Activated B cell treated with CpG ODN at 0.5 μM for 24 hours (primary cell): ENCODE results near the gene ABR. TPM values are rescaled to one million over a fixed set of nuclear protein-coding genes. Genes with fewer than 3 reads are reported as not detected.

ENCODE experiments used
- ATAC-seq: fragments of 200-7000 bp; cut with Tn5 transposase; one replicate; pipeline ENCODE4 v1.10.0; 2021; ENCODE audit warnings: low read depth, mild to moderate bottlenecking, moderate library complexity
- CTCF ChIA-PET: fragments of 350-600 bp; sonication (Branson Sonifier 250); formaldehyde crosslinking; loops from one replicate; lab custom pipeline; 2021; ENCODE audit warnings: antibody characterized with exemption; lab: Charles Lee
- POLR2A ChIA-PET: fragments of 350-600 bp; sonication (Branson Sonifier 250); formaldehyde crosslinking; loops from one replicate; lab custom pipeline; 2021; ENCODE audit warnings: antibody characterized with exemption; lab: Charles Lee
- DNase-seq: peaks from one replicate; pipeline ENCODE4 v3.0.0; 2022
- H3K27ac Mint-ChIP-seq: one replicate; pipeline ENCODE4 v1.8.0; 2020; ENCODE audit warnings: mixed read lengths
- H3K27me3 Mint-ChIP-seq: one replicate; pipeline ENCODE4 v1.8.0; 2021; ENCODE audit warnings: mixed read lengths
- H3K36me3 Mint-ChIP-seq: one replicate; pipeline ENCODE4 v1.8.0; 2021; ENCODE audit warnings: low read depth, mixed read lengths
- H3K4me1 Mint-ChIP-seq: one replicate; pipeline ENCODE4 v1.8.0; 2021; ENCODE audit warnings: mixed read lengths
- H3K4me3 Mint-ChIP-seq: one replicate; pipeline ENCODE4 v1.8.0; 2020; ENCODE audit warnings: mild to moderate bottlenecking, mixed read lengths
- H3K9me3 Mint-ChIP-seq: one replicate; pipeline ENCODE4 v1.8.0; 2020; ENCODE audit warnings: mixed read lengths
- intact Hi-C: fragments of 100-400 bp; cut with micrococcal nuclease; formaldehyde crosslinking; loops from one replicate; pipeline ENCODE4 v1.15.1; 2024
- total RNA-seq: library from RNA; stranded (reverse); gene quantifications from 2 replicates; pipeline ENCODE4 v1.2.3, GENCODE V29; 2022
- TF ChIP-seq, protein P1 (sequence below): fragments of 200-600 bp; IDR thresholded peaks from one replicate; pipeline ENCODE4 v1.8.0; 2022; ENCODE audit warnings: antibody characterized with exemption, mild to moderate bottlenecking

The ABR gene
- total RNA-seq, 1 donor from 2014 or later: 150 TPM

- no peaks in the 10 kb centered on the region for H3K4me1 Mint-ChIP-seq
- no peak overlapping the region for H3K4me3 Mint-ChIP-seq
- CTCF ChIA-PET: no interaction called here
- POLR2A ChIA-PET: no interaction called here
- no peaks in the 10 kb centered on the region for H3K9me3 Mint-ChIP-seq
- intact Hi-C loops: no loop called here
- H3K27me3 Mint-ChIP-seq: no peaks in the 10 kb centered on the region
- ATAC-seq: no peak
- peaks cover 13% of the 10 kb centered on the region for H3K36me3 Mint-ChIP-seq
- H3K27ac Mint-ChIP-seq: no peak overlapping the region
- no peak for DNase-seq
- TF ChIP-seq, protein P1, sequence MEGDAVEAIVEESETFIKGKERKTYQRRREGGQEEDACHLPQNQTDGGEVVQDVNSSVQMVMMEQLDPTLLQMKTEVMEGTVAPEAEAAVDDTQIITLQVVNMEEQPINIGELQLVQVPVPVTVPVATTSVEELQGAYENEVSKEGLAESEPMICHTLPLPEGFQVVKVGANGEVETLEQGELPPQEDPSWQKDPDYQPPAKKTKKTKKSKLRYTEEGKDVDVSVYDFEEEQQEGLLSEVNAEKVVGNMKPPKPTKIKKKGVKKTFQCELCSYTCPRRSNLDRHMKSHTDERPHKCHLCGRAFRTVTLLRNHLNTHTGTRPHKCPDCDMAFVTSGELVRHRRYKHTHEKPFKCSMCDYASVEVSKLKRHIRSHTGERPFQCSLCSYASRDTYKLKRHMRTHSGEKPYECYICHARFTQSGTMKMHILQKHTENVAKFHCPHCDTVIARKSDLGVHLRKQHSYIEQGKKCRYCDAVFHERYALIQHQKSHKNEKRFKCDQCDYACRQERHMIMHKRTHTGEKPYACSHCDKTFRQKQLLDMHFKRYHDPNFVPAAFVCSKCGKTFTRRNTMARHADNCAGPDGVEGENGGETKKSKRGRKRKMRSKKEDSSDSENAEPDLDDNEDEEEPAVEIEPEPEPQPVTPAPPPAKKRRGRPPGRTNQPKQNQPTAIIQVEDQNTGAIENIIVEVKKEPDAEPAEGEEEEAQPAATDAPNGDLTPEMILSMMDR: no peak
These were observed 158.6 kb downstream of the ABR start for GRCh38 chr17:1021147-1021546.

DNA sequence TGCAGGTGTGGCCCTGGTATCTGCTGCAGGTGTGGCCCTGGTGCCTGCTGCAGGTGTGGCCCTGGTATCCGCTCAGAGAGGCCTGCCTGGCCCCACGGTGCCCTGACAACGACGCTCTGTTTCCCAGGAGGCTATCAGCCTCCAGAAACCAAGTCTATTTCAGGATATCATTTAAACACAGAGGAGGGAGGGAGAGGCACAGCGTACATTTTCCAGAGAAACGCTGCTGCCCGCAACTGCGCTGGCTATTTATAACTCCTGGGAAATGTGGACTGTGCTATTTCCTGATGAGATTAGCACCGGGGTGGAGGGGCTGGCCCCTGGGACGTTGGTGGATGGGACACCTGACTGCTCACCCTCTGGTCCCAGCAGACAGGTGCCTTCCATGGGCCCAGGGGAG, 160.3 kb downstream of the ABR start:
- H3K4me1 Mint-ChIP-seq: no peaks in the 10 kb centered on the region
- no peak overlapping the region for H3K27ac Mint-ChIP-seq
- CTCF ChIA-PET: no interaction called here
- no peak for ATAC-seq
- H3K27me3 Mint-ChIP-seq: no peaks in the 10 kb centered on the region
- H3K36me3 Mint-ChIP-seq: peaks cover 8% of the 10 kb centered on the region
- TF ChIP-seq, protein P1: no peak
- H3K4me3 Mint-ChIP-seq: no peak overlapping the region
- intact Hi-C loops: no loop called here
- DNase-seq: no peak
- no peaks in the 10 kb centered on the region for H3K9me3 Mint-ChIP-seq
- POLR2A ChIA-PET: no interaction called here

DNA sequence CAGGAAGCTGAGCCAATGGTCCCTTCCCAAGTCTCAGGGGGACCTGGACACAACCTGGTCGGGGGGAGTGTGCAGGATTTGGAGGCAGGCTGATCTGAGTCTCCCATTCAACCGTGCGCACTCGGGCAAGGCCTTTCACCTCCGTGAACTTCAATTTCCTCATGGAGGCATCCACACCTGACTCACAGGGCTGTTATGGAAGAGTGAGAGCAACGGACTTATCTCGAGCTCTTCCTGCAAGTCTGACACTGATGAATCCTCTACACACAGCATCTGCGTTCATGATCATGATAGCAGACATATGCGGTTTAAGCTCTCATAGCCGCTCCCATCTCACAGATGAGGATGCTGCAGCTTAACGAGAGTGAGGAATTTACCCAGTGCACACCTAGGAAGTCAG, 161.2 kb downstream of the ABR start:
- no peak overlapping the region for H3K4me3 Mint-ChIP-seq
- H3K27me3 Mint-ChIP-seq: no peaks in the 10 kb centered on the region
- H3K9me3 Mint-ChIP-seq: no peaks in the 10 kb centered on the region
- H3K36me3 Mint-ChIP-seq: peaks cover 8% of the 10 kb centered on the region
- ChIA-PET POLR2A (no interaction called here), CTCF (no interaction called here)
- ATAC-seq: no peak
- DNase-seq: no peak
- H3K27ac Mint-ChIP-seq: no peak overlapping the region
- TF ChIP-seq, protein P1: no peak
- no peaks in the 10 kb centered on the region for H3K4me1 Mint-ChIP-seq
- intact Hi-C loops: no loop called here

DNA sequence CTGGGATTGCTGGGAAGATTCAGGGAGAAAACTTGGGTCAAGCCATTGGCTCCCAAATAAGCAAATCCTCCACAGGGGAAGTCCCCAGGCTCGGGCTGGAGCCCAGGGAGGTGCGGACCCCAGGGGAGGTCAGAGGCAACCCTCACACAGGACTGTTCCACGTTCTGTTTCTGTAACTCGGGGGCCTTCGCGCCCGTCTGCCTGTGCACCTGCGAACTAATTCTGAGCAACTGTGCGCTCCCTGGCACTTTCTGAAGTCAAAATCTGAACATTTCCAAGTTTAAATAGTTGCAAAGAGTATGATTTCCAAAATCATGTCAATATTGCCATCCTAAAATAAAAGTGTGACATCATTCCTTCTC, 166.1 kb downstream of the ABR start:
- ChIA-PET CTCF (no interaction called here), POLR2A (no interaction called here)
- Mint-ChIP-seq H3K9me3 (no peaks in the 10 kb centered on the region), H3K36me3 (peaks cover 28% of the 10 kb centered on the region), H3K4me3 (no peak overlapping the region), H3K4me1 (no peaks in the 10 kb centered on the region), H3K27me3 (no peaks in the 10 kb centered on the region), H3K27ac (no peak overlapping the region)
- no peak for DNase-seq
- intact Hi-C loops: no loop called here
- TF ChIP-seq, protein P1: no peak
- ATAC-seq: no peak

DNA sequence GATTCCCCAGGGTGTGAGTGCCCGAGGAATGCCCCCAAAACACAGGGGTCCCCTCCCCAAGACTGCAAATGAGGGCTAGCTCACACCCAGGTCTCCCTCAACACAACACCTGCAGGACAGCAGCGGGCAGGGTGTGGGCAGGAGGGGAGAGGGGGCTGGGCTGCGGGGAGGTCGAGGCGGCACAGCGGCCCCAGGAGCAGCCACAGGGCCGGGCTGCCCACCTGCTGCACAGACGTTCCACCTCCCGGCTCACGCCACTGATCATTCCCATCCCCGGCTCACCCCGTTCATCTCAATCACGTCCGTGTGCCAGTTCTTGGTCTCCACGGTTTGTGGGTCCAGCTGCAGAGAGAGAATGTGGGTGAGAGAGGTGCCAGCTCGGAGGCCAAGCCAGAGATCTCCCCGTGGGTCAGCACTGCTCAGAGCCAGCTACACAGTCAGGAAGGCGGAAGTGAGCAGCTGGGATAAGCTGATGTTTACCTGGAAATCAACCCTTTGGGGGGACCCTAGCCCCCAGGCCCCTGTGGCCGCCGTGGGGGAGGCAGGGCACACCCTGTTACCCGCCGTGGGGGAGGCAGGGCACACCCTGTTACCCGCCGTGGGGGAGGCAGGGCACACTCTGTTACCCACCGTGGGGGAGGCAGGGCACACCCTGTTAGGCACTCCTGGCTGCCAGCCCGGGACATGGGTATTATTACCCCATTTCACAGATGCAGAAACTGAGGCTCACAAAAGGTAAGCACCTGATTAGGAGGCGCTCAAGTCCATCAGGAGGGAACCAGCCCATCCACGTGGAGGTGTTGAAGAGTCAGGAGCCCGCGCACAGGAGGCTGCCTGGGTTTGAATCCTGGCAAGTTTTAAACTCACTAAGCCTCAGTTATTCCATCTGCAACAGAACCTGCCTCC, 166.7 kb downstream of the ABR start:
- no peaks in the 10 kb centered on the region for H3K27me3 Mint-ChIP-seq
- H3K4me3 Mint-ChIP-seq: no peak overlapping the region
- peaks cover 32% of the 10 kb centered on the region for H3K36me3 Mint-ChIP-seq
- H3K9me3 Mint-ChIP-seq: no peaks in the 10 kb centered on the region
- H3K4me1 Mint-ChIP-seq: no peaks in the 10 kb centered on the region
- ATAC-seq (no peak), DNase-seq (no peak)
- intact Hi-C loops: no loop called here
- ChIA-PET CTCF (no interaction called here), POLR2A (no interaction called here)
- TF ChIP-seq, protein P1: no peak
- H3K27ac Mint-ChIP-seq: no peak overlapping the region
